ENCODE results near the gene SLC25A18. TPM values are rescaled to one million over a fixed set of nuclear protein-coding genes. Genes with fewer than 3 reads are reported as not detected.
A peak's percentile ranks its signal among the peaks of the same experiment; 100 is the strongest.
"Not testable (repeated sequence)": the region's sequence is repeated elsewhere in the genome, so short reads cannot be mapped to it uniquely, and the experiment has no call there.

Gene SLC25A18
- total RNA-seq, 1 donor from 2014 or later: 2.2 TPM

- TF ChIP-seq, protein P1, sequence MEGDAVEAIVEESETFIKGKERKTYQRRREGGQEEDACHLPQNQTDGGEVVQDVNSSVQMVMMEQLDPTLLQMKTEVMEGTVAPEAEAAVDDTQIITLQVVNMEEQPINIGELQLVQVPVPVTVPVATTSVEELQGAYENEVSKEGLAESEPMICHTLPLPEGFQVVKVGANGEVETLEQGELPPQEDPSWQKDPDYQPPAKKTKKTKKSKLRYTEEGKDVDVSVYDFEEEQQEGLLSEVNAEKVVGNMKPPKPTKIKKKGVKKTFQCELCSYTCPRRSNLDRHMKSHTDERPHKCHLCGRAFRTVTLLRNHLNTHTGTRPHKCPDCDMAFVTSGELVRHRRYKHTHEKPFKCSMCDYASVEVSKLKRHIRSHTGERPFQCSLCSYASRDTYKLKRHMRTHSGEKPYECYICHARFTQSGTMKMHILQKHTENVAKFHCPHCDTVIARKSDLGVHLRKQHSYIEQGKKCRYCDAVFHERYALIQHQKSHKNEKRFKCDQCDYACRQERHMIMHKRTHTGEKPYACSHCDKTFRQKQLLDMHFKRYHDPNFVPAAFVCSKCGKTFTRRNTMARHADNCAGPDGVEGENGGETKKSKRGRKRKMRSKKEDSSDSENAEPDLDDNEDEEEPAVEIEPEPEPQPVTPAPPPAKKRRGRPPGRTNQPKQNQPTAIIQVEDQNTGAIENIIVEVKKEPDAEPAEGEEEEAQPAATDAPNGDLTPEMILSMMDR (IDR thresholded peaks at IDR 0.05; ENCODE audit: unreplicated experiment): no peak
- no peaks in the 10 kb centered on the region for H3K9me3 Mint-ChIP-seq (ENCODE audit: unreplicated experiment)
- no peak overlapping the region for H3K4me3 Mint-ChIP-seq (ENCODE audit: unreplicated experiment)
- H3K27ac Mint-ChIP-seq (ENCODE audit: unreplicated experiment): no peak overlapping the region
- peaks cover 10% of the 10 kb centered on the region for H3K27me3 Mint-ChIP-seq (ENCODE audit: unreplicated experiment)
- peaks cover 65% of the 10 kb centered on the region for H3K36me3 Mint-ChIP-seq (ENCODE audit: low read depth, unreplicated experiment)
- H3K4me1 Mint-ChIP-seq (ENCODE audit: unreplicated experiment): peaks cover 4% of the 10 kb centered on the region
- DNase-seq (ENCODE audit: low spot score): no peak
These were observed 10.6 kb upstream of the SLC25A18 start for GRCh38 chr22:17552737-17553136.

- Mint-ChIP-seq H3K9me3 (ENCODE audit: unreplicated experiment) (no peaks in the 10 kb centered on the region), H3K4me3 (ENCODE audit: unreplicated experiment) (no peak overlapping the region), H3K4me1 (ENCODE audit: unreplicated experiment) (peaks cover 4% of the 10 kb centered on the region), H3K27me3 (ENCODE audit: unreplicated experiment) (peaks cover 11% of the 10 kb centered on the region), H3K27ac (ENCODE audit: unreplicated experiment) (no peak overlapping the region), H3K36me3 (ENCODE audit: low read depth, unreplicated experiment) (peaks cover 63% of the 10 kb centered on the region)
- TF ChIP-seq, protein P1 (IDR thresholded peaks at IDR 0.05; ENCODE audit: unreplicated experiment): no peak
- no peak for DNase-seq (ENCODE audit: low spot score)
These were observed 8.5 kb upstream of the SLC25A18 start for GRCh38 chr22:17554814-17555213.

DNA sequence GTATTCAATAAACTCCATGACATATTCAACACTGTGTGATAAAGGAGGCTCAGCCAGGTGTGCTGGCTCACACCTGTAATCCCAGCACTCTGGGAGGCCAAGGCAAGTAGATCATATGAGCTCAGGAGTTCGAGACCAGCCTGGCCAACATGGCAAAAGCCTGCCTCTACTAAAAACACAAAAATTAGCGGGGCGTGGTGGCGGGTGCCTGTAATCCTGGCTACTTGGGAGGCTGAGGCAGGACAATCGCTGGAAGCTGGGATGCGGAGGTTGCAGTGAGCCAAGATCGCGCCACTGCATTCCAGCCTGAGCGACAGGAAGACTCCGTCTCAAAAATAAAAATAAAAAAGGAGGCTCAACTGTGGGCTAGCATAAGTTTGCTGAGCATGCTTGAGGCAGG lies 4.1 kb upstream of the SLC25A18 start:
- DNase-seq (ENCODE audit: low spot score): no peak
- Mint-ChIP-seq H3K4me1 (ENCODE audit: unreplicated experiment) (no peaks in the 10 kb centered on the region), H3K4me3 (ENCODE audit: unreplicated experiment) (peak overlapping the region; percentile 74), H3K36me3 (ENCODE audit: low read depth, unreplicated experiment) (peaks cover 47% of the 10 kb centered on the region), H3K9me3 (ENCODE audit: unreplicated experiment) (no peaks in the 10 kb centered on the region), H3K27ac (ENCODE audit: unreplicated experiment) (no peak overlapping the region), H3K27me3 (ENCODE audit: unreplicated experiment) (peaks cover 8% of the 10 kb centered on the region)
- TF ChIP-seq, protein P1 (IDR thresholded peaks at IDR 0.05; ENCODE audit: unreplicated experiment): no peak

GRCh38 chr22:17563936-17564391 lies 666 bp downstream of the SLC25A18 start:
- Mint-ChIP-seq H3K36me3 (ENCODE audit: low read depth, unreplicated experiment) (peaks cover 19% of the 10 kb centered on the region), H3K9me3 (ENCODE audit: unreplicated experiment) (no peaks in the 10 kb centered on the region), H3K4me1 (ENCODE audit: unreplicated experiment) (no peaks in the 10 kb centered on the region), H3K27ac (ENCODE audit: unreplicated experiment) (no peak overlapping the region), H3K27me3 (ENCODE audit: unreplicated experiment) (peaks cover 14% of the 10 kb centered on the region), H3K4me3 (ENCODE audit: unreplicated experiment) (no peak overlapping the region)
- DNase-seq (ENCODE audit: low spot score): no peak
- TF ChIP-seq, protein P1 (IDR thresholded peaks at IDR 0.05; ENCODE audit: unreplicated experiment): no peak

DNA sequence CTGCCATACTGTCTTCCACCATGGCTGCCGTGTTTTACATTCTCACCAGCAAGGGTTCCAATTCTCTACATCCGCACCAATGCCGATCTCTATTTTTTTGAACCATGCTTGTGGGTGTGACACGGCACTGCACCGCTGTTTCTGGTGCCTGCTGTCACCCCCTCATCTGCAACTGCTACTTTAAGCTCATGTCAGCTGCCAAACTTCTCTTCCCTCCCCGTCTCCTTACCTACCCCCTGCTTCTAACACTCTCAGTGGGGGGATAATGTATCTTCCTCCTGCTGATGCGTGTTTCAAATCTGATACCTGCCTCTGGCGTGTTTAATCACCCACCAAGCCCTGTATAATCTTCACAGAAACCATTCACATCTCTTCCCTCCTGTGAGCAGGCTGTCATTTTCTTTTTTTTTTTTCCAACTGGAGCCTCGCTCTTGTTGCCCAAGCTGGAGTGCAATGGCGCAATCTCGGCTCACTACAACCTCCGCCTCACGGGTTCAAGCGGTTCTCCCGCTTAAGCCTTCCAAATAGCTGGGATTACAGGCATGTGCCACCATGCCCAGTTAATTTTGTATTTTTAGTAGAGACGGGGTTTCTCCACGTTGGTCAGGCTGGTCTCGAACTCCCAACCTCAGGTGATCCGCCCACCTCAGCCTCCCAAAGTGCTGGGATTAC lies 2.9 kb downstream of the SLC25A18 start:
- H3K27ac Mint-ChIP-seq (ENCODE audit: unreplicated experiment): peak overlapping the region; percentile 51

More for the DNA sequence above, 2.9 kb downstream of the SLC25A18 start:
- Mint-ChIP-seq H3K4me3 (ENCODE audit: unreplicated experiment) (peak overlapping the region; percentile 10), H3K4me1 (ENCODE audit: unreplicated experiment) (peaks cover 20% of the 10 kb centered on the region)
- DNase-seq (ENCODE audit: low spot score); H3K9me3 Mint-ChIP-seq (ENCODE audit: unreplicated experiment); H3K27me3 Mint-ChIP-seq (ENCODE audit: unreplicated experiment); H3K36me3 Mint-ChIP-seq (ENCODE audit: low read depth, unreplicated experiment): not testable (repeated sequence)

Measured in endothelial cell (in vitro differentiated cells).